LNCAP (cell line): ENCODE data around the gene UBL7.

Source experiments
- CTCF ChIP-seq: fragments of 450-650 bp; IDR thresholded peaks from 2 replicates; pipeline ENCODE4 v1.5.1; 2017; ENCODE audit warnings: mild to moderate bottlenecking

UBL7 gene

DNA sequence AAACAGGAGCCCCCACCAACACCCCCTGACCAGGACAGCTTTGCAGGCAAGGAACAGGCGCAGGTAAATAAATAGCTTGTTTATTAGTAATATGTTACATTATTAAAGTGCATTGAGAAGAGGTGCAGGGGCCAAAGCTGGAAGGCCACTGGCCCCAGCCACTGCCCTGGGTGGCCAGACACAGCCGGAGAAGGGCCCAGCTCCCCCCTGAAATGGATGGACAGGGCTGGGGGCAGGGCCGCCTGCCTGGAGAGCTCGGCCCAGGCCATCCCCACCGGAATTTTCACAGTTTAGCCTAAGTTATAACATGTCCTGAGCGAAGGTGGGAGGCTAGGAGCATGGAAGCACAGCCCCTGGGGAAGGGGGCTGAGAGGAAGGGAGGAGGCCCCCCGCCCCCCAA, 51.7 kb downstream of the UBL7 start:
- TF ChIP-seq CTCF = no peak

DNA sequence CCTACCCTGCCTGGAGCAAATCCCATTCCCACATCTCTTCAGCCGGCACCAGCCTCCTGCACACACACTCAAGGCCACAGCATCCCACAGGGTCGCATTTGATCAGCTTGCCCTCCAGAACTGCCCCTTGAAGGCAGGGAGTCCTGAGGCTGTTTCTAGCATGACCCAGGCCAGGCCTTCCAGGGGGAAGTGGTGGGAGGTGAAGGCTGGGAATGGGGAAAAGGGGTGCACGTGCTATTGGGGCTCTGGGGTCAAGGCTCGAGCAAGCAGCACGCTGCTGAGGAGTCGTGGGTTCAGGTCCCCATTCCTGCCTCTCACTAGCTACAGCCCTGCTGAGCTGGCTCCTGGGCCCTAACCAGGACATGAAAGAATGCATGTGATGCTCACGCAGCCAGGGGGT, 52.1 kb downstream of the UBL7 start:
- no peak for TF ChIP-seq CTCF

DNA sequence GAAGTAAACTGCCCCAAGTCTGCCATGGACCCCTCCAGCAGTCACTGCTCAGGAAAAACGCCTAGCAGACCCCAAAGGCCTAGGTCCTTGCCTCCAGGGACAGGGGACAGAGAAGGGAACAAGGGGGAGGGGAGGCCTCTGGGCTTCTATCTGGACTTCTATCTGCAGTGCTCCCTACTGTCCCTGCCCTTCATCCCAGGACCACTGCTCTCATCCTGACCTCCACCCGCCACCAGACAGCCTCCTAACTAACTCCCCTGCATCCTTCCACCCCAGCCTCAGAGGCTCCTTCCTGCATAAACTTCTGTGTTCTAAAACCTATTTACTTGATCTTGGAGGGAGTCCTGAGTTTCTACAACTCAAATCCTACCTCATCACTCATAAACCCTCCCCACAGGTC, 52.6 kb downstream of the UBL7 start:
- no peak for TF ChIP-seq CTCF

GRCh38 chr15:74406992-74407705, 53.8 kb downstream of the UBL7 start:
- no peak for TF ChIP-seq CTCF

GRCh38 chr15:74406517-74406916, 54.4 kb downstream of the UBL7 start:
- no peak for TF ChIP-seq CTCF

DNA sequence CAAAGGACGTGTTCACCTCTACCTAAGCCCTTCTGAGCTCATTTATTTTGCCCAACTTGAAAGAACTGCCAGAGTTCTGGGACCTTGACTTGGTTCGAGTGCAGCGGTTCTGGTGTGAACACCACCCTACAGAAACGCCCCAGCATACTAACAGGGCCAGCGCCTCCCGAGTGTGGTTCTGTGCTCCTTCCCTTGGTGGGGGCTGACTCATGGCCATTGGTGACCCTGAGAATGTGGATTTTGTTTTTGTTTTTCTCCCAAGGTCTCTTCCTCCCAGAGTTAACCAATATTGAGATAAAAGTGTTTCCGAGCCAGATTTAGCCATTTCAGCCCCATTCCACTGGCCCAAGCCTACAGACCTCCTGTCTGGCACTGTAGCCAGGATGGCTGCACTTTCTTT, 55.1 kb downstream of the UBL7 start:
- no peak for TF ChIP-seq CTCF

GRCh38 chr15:74403991-74404563, 56.9 kb downstream of the UBL7 start:
- no peak for TF ChIP-seq CTCF

DNA sequence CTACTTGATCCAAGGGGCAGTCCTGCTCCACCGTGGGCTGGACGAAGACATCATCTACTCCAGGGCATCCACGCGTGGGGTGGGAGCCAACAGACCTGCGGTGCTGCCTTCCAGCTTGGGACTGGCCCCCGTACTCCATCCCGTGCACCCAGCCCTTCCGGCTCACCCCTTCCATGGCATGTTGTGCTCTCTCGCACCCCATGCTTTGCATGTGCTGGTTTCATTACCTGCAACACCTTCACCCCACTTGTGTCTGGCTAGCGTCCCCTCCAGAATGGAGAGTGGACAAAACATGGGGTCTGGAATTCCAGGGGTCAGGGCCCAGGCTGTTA, 57.4 kb downstream of the UBL7 start:
- TF ChIP-seq CTCF = no peak
